ENCODE measurements around the gene NHEJ1. TPM values are rescaled to one million over a fixed set of nuclear protein-coding genes. Genes with fewer than 3 reads are reported as not detected.

NHEJ1 gene
- total RNA-seq, 1 experiment from 2014 or later: 22.3 TPM

DNA sequence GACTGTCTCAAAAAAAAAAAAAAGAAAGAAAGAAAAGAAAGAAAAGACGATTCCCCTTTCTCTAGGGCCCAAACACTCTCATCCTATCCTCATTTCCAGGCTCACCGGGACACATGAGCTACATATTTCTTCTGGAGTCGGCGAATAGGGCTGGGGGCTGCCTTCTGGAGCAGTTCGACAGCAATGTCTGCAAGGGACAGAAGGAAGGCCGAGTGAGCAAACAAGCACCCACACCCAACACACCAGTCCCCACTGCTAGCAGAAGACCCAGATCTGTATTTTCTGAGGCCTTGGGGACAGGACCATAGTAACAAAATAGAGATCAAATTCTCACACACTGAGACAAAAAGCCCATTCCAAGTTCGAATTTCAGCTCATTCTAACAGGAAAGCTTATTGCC lies 14.9 kb upstream of the NHEJ1 start (continued):
- TF ChIP-seq GABPB1 (CRISPR knock-in tag; IDR thresholded peaks at IDR 0.05): no peak
- no peak for TF ChIP-seq GRHL2 (CRISPR knock-in tag; IDR thresholded peaks at IDR 0.05; ENCODE audit: insufficient replicate concordance, severe bottlenecking)
- TF ChIP-seq ESRRA (CRISPR knock-in tag; IDR thresholded peaks at IDR 0.05; ENCODE audit: borderline replicate concordance): no peak
- no peak for TF ChIP-seq RELA (CRISPR knock-in tag; IDR thresholded peaks at IDR 0.05; ENCODE audit: borderline replicate concordance)
- TF ChIP-seq KAT7 (CRISPR knock-in tag; IDR thresholded peaks at IDR 0.05; ENCODE audit: borderline replicate concordance): no peak
- no peak for TF ChIP-seq ZNF121 (CRISPR knock-in tag; IDR thresholded peaks at IDR 0.05)
- TF ChIP-seq, protein P1, sequence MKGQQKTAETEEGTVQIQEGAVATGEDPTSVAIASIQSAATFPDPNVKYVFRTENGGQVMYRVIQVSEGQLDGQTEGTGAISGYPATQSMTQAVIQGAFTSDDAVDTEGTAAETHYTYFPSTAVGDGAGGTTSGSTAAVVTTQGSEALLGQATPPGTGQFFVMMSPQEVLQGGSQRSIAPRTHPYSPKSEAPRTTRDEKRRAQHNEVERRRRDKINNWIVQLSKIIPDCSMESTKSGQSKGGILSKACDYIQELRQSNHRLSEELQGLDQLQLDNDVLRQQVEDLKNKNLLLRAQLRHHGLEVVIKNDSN (CRISPR knock-in tag; IDR thresholded peaks at IDR 0.05): no peak

DNA sequence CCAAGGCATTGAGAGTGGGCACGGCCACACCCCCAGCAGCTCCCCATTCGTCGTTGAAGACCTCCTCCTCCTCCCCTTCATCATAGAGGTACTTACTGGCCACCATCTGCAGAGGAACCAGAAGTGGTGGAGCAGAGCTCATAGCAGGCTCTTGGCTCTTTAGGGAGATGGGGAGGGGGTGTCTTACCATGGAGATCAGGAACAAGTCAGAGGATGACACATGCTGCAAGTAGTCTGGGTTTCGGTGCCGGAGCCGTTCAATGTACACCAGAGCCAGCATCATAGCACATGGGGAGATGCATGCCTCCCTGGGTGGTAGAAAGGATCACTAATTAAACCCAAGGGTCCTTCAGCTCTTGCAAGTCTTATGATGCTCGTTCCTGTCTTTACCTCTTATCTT lies 14.2 kb upstream of the NHEJ1 start:
- no peaks in the 10 kb centered on the region for H3K27me3 Mint-ChIP-seq (ENCODE audit: low read depth)
- H3K4me1 Mint-ChIP-seq: peaks cover 22% of the 10 kb centered on the region
- H3K9me3 Mint-ChIP-seq: no peaks in the 10 kb centered on the region
- peaks cover 7% of the 10 kb centered on the region; the same call in 1 of the 2 replicates for H3K36me3 Mint-ChIP-seq
- DNase-seq (ENCODE audit: low spot score) (no peak), ATAC-seq (no peak)
- TF ChIP-seq, protein P2, sequence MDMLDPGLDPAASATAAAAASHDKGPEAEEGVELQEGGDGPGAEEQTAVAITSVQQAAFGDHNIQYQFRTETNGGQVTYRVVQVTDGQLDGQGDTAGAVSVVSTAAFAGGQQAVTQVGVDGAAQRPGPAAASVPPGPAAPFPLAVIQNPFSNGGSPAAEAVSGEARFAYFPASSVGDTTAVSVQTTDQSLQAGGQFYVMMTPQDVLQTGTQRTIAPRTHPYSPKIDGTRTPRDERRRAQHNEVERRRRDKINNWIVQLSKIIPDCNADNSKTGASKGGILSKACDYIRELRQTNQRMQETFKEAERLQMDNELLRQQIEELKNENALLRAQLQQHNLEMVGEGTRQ (CRISPR knock-in tag; IDR thresholded peaks at IDR 0.05): no peak
- TF ChIP-seq ZBTB21 (CRISPR knock-in tag; IDR thresholded peaks at IDR 0.05; ENCODE audit: borderline replicate concordance): no peak
- TF ChIP-seq ZNF416 (CRISPR knock-in tag; IDR thresholded peaks at IDR 0.05): no peak
- no peak for TF ChIP-seq ETV6 (CRISPR knock-in tag; IDR thresholded peaks at IDR 0.05)
- no peak for TF ChIP-seq GRHL2 (CRISPR knock-in tag; IDR thresholded peaks at IDR 0.05; ENCODE audit: insufficient replicate concordance, severe bottlenecking)
- TF ChIP-seq TP53 (CRISPR knock-in tag; IDR thresholded peaks at IDR 0.05): no peak
- no peak for TF ChIP-seq SMAD4 (CRISPR knock-in tag; IDR thresholded peaks at IDR 0.05)
- TF ChIP-seq, protein P3, sequence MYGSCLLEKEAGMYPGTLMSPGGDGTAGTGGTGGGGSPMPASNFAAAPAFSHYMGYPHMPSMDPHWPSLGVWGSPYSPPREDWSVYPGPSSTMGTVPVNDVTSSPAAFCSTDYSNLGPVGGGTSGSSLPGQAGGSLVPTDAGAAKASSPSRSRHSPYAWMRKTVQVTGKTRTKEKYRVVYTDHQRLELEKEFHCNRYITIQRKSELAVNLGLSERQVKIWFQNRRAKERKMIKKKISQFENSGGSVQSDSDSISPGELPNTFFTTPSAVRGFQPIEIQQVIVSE (CRISPR knock-in tag; IDR thresholded peaks at IDR 0.05; ENCODE audit: borderline replicate concordance): no peak
- TF ChIP-seq GTF2I (CRISPR knock-in tag; conservative IDR thresholded peaks at IDR 0.05): no peak
- H3K4me3 Mint-ChIP-seq: peak overlapping the region; percentile 16; the same call in 1 of the 2 replicates
- no peak overlapping the region for H3K27ac Mint-ChIP-seq
- POLR2A ChIA-PET: no interaction called here
- CTCF ChIA-PET: interaction anchor here (1.2 kb wide), 1 partner anchor 17 kb away, joined by 3 read pairs; no protein-coding TSS in a partner anchor

DNA sequence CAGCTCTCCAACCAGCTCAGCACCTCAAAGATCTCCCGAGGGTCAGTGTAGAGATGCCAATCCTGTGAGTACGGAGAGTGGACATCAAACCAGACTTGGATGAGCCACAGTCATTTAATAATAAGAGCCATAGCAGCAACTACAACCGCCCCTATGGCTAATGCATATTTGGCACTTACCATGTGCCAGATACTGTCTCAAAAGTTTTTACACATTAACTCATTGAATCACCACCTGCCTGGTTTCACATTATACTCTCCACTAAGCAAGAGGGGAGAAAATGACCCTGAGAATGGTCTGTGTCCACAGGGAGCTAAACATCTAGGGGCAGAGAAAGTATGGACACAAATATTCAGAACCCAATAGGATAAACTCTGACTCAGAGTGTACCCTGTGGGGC lies 13.5 kb upstream of the NHEJ1 start:
- H3K27ac Mint-ChIP-seq: no peak overlapping the region
- no peak for TF ChIP-seq GTF2I (CRISPR knock-in tag; conservative IDR thresholded peaks at IDR 0.05)
- TF ChIP-seq RORB (CRISPR knock-in tag; IDR thresholded peaks at IDR 0.05): no peak
- TF ChIP-seq ZNF138 (CRISPR knock-in tag; conservative IDR thresholded peaks at IDR 0.05): no peak
- TF ChIP-seq, protein P4, sequence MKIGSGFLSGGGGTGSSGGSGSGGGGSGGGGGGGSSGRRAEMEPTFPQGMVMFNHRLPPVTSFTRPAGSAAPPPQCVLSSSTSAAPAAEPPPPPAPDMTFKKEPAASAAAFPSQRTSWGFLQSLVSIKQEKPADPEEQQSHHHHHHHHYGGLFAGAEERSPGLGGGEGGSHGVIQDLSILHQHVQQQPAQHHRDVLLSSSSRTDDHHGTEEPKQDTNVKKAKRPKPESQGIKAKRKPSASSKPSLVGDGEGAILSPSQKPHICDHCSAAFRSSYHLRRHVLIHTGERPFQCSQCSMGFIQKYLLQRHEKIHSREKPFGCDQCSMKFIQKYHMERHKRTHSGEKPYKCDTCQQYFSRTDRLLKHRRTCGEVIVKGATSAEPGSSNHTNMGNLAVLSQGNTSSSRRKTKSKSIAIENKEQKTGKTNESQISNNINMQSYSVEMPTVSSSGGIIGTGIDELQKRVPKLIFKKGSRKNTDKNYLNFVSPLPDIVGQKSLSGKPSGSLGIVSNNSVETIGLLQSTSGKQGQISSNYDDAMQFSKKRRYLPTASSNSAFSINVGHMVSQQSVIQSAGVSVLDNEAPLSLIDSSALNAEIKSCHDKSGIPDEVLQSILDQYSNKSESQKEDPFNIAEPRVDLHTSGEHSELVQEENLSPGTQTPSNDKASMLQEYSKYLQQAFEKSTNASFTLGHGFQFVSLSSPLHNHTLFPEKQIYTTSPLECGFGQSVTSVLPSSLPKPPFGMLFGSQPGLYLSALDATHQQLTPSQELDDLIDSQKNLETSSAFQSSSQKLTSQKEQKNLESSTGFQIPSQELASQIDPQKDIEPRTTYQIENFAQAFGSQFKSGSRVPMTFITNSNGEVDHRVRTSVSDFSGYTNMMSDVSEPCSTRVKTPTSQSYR (CRISPR knock-in tag; IDR thresholded peaks at IDR 0.05): no peak
- TF ChIP-seq TEAD4 (CRISPR knock-in tag; IDR thresholded peaks at IDR 0.05): no peak
- TF ChIP-seq SMAD3 (CRISPR knock-in tag; IDR thresholded peaks at IDR 0.05; ENCODE audit: borderline replicate concordance): no peak
- no peak for TF ChIP-seq FOXJ3 (CRISPR knock-in tag; IDR thresholded peaks at IDR 0.05; ENCODE audit: borderline replicate concordance)
- TF ChIP-seq, protein P5, sequence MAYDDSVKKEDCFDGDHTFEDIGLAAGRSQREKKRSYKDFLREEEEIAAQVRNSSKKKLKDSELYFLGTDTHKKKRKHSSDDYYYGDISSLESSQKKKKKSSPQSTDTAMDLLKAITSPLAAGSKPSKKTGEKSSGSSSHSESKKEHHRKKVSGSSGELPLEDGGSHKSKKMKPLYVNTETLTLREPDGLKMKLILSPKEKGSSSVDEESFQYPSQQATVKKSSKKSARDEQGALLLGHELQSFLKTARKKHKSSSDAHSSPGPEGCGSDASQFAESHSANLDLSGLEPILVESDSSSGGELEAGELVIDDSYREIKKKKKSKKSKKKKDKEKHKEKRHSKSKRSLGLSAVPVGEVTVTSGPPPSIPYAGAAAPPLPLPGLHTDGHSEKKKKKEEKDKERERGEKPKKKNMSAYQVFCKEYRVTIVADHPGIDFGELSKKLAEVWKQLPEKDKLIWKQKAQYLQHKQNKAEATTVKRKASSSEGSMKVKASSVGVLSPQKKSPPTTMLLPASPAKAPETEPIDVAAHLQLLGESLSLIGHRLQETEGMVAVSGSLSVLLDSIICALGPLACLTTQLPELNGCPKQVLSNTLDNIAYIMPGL (CRISPR knock-in tag; IDR thresholded peaks at IDR 0.05): no peak
- TF ChIP-seq ETV6 (CRISPR knock-in tag; IDR thresholded peaks at IDR 0.05): no peak
- TF ChIP-seq, protein P6, sequence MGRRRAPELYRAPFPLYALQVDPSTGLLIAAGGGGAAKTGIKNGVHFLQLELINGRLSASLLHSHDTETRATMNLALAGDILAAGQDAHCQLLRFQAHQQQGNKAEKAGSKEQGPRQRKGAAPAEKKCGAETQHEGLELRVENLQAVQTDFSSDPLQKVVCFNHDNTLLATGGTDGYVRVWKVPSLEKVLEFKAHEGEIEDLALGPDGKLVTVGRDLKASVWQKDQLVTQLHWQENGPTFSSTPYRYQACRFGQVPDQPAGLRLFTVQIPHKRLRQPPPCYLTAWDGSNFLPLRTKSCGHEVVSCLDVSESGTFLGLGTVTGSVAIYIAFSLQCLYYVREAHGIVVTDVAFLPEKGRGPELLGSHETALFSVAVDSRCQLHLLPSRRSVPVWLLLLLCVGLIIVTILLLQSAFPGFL (CRISPR knock-in tag; IDR thresholded peaks at IDR 0.05; ENCODE audit: borderline replicate concordance): no peak
- no peak for TF ChIP-seq SP1 (CRISPR knock-in tag; conservative IDR thresholded peaks at IDR 0.05)
- no peak for TF ChIP-seq CBFB (CRISPR knock-in tag; IDR thresholded peaks at IDR 0.05; ENCODE audit: low read depth)
- TF ChIP-seq, protein P7, sequence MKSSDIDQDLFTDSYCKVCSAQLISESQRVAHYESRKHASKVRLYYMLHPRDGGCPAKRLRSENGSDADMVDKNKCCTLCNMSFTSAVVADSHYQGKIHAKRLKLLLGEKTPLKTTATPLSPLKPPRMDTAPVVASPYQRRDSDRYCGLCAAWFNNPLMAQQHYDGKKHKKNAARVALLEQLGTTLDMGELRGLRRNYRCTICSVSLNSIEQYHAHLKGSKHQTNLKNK (CRISPR knock-in tag; IDR thresholded peaks at IDR 0.05): no peak

More for the DNA sequence above, 13.5 kb upstream of the NHEJ1 start:
- Mint-ChIP-seq H3K27me3 (ENCODE audit: low read depth) (no peaks in the 10 kb centered on the region), H3K4me1 (peaks cover 20% of the 10 kb centered on the region), H3K4me3 (peak overlapping the region; percentile 16; the same call in 1 of the 2 replicates), H3K36me3 (peaks cover 7% of the 10 kb centered on the region; the same call in 1 of the 2 replicates), H3K9me3 (no peaks in the 10 kb centered on the region)
- ChIA-PET POLR2A (no interaction called here), CTCF (interaction anchor here (0.9 kb wide), 1 partner anchor 144 kb away, joined by 3 read pairs; no protein-coding TSS in a partner anchor)
- DNase-seq (ENCODE audit: low spot score) (no peak), ATAC-seq (no peak)
